Measurements from ENCODE around the gene TCF4. TPM values are rescaled to one million over a fixed set of nuclear protein-coding genes. Genes with fewer than 3 reads are reported as not detected.

Gene TCF4
- total and polyA plus RNA-seq, 2 donors (not counting 1 experiment from before 2014, with no cell fraction given): 68.5 to 353 TPM

DNA sequence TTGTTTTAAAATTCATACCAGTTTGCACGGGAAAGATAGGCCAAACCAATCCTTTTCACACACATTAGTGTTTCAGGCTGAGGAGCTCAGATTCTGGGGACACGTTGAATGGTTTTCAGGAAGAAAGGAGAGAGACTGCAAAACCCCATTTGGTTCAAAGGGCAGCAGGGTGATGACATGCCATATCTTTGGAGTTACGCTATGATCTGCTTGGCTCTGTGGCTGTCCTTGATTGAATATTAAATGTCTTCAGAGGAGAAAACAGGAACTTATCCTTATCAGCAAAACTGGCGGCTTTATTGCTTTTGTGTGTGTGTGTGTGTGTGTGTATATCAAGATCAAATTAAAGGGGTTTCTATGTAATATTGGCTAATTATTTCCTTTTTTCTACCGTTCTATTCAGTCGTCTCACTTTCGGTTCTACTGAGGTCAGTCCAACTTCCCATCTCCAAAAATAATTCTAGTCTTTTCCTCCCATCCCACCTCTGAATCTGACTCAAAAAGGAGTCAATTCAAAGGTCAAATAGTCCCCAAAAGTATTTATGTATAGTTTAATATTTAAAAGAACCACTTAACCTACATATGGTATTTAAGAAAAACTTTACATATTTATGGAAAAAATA is 335.8 kb downstream of the TCF4 start:
- Histone ChIP-seq H3K9ac (ENCODE audit: low read length) (no peak overlapping the region), H3K4me3 (ENCODE audit: control extremely low read depth in 1 of 5, extremely low read depth in 1 of 5, insufficient read depth in 1 of 5, low read depth in 2 of 5, low read length in 4 of 5) (peak overlapping the region in 1 of 5 experiments; percentile 21), H3K36me3 (replicated peaks in 1 of 2; ENCODE audit: control extremely low read depth in 1 of 2, control insufficient read depth in 1 of 2, extremely low read depth in 1 of 2, insufficient read depth in 2 of 2, low read length in 1 of 2) (peaks cover 22 to 74% of the 10 kb centered on the region in 2 experiments), H3K9me3 (ENCODE audit: control extremely low read depth in 1 of 3, control insufficient read depth in 2 of 3, insufficient read depth in 1 of 3, low read length in 2 of 3) (no peaks in the 10 kb centered on the region), H3K27me3 (replicated peaks in 1 of 4; ENCODE audit: control extremely low read depth in 1 of 4, control insufficient read depth in 3 of 4, insufficient read depth in 4 of 4, low read length in 3 of 4) (no peaks in the 10 kb centered on the region), H3K79me2 (ENCODE audit: control insufficient read depth, insufficient read depth, low read length) (peaks cover 40% of the 10 kb centered on the region), H3K27ac (ENCODE audit: low read length in 2 of 2) (peak overlapping the region in 1 of 2 donors; percentile 17), H2AFZ (ENCODE audit: insufficient read depth, low read depth, low read length, poor library complexity, severe bottlenecking) (no peak overlapping the region), H3K4me2 (replicated peaks; ENCODE audit: low read depth, low read length, poor library complexity, severe bottlenecking) (peak overlapping the region; percentile 47), H4K20me1 (ENCODE audit: control insufficient read depth, insufficient read depth, low read length, poor library complexity, severe bottlenecking) (peaks cover 10% of the 10 kb centered on the region), H3K4me1 (ENCODE audit: control insufficient read depth in 2 of 2, insufficient read depth in 2 of 2, low read length in 2 of 2) (peaks cover 39 to 47% of the 10 kb centered on the region in 2 donors)
- Mint-ChIP-seq H3K4me3 (peak overlapping the region; percentile 62), H3K9me3 (ENCODE audit: insufficient read depth) (no peaks in the 10 kb centered on the region), H3K4me1 (peaks cover 59% of the 10 kb centered on the region), H3K27me3 (no peaks in the 10 kb centered on the region), H3K27ac (peak overlapping the region; percentile 66)
- CTCF ChIA-PET: interaction anchor here (1.1 to 3.2 kb wide), 4 partner anchors 16 to 23 kb away, joined by 3 to 23 read pairs (median 4); no protein-coding TSS in a partner anchor
- DNase-seq (no peak), ATAC-seq (ENCODE audit: low read depth) (no peak)
- POLR2A ChIA-PET: interaction anchor here (0.6 to 1.4 kb wide), 2 partner anchors 17 to 70 kb away, joined by 3 to 6 read pairs; no protein-coding TSS in a partner anchor
- 54% methylated on average over 2 of the region's 7 CpGs for WGBS (ENCODE audit: insufficient coverage)
- no peak for TF ChIP-seq EZH2 (IDR thresholded peaks at IDR 0.05; ENCODE audit: borderline replicate concordance, insufficient read depth, low read depth, low read length, poor library complexity, severe bottlenecking)
- TF ChIP-seq, protein P1, sequence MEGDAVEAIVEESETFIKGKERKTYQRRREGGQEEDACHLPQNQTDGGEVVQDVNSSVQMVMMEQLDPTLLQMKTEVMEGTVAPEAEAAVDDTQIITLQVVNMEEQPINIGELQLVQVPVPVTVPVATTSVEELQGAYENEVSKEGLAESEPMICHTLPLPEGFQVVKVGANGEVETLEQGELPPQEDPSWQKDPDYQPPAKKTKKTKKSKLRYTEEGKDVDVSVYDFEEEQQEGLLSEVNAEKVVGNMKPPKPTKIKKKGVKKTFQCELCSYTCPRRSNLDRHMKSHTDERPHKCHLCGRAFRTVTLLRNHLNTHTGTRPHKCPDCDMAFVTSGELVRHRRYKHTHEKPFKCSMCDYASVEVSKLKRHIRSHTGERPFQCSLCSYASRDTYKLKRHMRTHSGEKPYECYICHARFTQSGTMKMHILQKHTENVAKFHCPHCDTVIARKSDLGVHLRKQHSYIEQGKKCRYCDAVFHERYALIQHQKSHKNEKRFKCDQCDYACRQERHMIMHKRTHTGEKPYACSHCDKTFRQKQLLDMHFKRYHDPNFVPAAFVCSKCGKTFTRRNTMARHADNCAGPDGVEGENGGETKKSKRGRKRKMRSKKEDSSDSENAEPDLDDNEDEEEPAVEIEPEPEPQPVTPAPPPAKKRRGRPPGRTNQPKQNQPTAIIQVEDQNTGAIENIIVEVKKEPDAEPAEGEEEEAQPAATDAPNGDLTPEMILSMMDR (IDR thresholded peaks at IDR 0.05): no peak
- intact Hi-C loops (cut with micrococcal nuclease): loop anchor here (1.0 to 2.0 kb wide), 3 partner anchors 8 to 17 kb away; no protein-coding TSS in a partner anchor

Data from B cell (primary cell).